SHP77 (cell line): ENCODE measurements around the gene POLR1G.
A peak's percentile ranks its signal among the peaks of the same experiment; 100 is the strongest.
"Not testable (repeated sequence)": the region's sequence is repeated elsewhere in the genome, so short reads cannot be mapped to it uniquely, and the experiment has no call there.

ENCODE experiments used
- DNase-seq, 2 experiments: peaks; one replicate each; lab custom pipeline; 2025; lab: John Stamatoyannopoulos, UW

The POLR1G gene

DNA sequence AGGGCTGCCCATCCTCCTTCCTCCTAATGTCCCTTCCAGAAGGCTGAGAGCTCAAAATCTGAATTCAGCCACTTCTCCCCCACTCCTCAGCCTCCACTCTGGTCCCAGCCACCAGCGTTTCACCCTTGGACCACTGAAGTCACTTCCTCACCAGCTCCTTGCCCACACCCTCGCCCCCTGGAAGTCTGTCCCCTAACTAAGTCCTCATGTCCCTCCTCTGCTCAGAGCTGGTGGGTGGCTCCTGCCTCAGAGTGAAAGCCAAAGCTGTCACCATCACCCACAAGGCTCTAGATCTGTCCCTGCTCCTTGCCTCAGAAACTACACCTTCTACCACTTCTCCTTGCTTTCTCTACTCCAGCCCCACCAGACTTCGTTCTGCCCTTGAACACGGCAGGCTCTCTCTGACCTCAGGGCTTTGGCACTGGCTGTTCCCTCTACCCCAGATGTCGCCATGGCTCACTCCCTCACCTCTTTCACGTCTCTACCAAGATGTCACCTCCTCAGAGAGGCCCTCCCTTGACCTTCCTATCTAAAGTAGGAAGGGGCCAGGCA, 15.6 kb downstream of the POLR1G start:
- DNase-seq, result no peak

DNA sequence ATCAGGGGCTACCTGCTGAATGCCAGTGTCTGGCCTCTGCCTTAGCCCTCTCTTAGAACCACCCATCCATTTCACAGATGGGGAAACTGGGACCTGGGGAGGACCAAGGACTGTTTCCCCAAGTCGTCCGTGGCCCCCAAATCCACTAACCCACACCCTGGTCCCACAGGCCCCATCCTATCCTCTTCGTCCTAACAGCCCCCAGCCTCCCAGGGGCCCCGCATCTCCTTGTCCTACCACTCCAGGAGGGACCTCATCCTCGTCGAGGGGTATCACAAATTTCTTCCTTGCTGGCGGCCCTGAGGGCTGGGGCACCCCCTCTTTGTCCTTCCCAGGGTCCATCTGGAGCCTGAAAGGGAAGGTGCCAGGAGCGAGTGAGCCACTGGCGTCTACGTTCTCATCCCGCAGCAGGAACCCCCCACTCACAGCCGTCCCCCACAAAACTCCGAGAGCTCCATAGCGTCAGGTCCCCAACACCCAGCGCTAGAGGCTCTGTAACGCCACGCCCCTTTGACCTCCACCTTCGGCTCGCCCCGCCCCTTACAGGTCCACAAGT, 16.7 kb downstream of the POLR1G start:
- no peak for DNase-seq

DNA sequence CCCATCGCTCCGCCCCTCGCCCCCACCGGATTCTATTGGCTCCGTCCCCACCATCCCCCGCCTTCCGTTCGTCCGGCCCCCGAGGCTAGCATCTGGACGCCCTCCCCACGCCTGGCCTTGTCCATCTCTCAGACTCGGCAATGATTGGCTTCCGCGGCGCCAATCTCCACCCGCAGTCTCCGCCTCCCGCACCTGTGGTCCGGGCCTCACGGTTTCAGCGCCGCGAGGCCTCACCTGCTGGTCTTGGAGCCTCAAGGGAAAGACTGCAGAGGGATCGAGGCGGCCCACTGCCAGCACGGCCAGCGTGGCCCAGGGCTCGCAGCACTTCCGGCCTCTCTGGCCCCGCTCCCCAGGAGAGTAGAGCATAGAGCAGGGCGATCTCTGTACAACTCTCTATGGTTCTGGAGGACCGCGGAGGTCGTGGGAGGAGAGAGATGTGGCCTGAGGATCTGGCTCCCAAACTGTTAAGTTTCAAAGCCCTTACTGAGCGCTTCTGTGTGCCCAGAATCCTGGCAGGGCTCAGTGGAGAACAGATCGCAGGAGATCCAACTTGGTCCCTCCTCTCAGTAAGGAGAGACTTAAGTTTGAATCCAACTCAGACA, 17.2 kb downstream of the POLR1G start, which contains the start of gene ERCC1:
TSS of gene ERCC1 (minus strand) at position 329 of the 602 bp plus-strand sequence. CDS start 543 bp downstream, outside the sequence.
- peak; percentile 96 to 98 for DNase-seq

DNA sequence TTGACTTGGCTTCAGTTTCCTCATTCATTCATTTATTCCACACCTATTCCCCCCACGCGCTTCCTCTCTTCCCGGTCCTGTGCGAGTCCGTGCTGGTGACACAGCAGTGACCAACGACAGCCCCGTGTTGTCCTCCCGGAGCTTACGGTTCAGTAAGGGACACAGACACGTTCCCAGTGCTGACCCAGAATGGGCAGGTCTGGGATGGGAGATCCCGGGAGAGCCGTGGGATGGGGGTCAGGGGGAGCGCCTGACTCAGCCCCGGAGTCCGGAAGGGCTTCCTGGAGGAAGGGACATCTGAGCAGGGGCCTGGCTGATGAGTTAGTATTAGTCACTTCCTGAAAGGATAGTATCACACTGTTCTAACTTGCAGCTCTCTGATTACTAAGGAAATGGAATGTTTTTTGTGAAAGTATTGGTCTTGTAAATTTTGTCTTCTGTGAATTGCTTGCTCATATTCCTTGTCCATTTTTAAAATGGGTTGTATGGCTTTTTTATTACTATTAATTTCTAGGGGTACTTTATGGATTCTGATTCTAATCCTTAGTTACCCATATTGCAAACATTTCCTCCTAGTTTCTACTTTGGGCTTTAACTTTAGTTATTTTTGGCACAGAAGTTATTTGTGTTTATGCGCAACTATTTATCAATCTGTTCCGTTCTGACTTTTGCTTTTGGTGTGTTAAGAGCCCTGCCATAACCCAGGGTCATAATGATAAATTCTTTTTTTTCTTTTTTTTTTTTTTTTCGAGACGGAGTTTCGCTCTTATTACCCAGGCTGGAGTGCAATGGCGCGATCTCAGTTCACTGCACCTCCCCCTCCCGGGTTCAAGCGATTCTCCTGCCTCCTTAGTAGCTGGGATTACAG, 18.0 kb downstream of the POLR1G start:
- peak; percentile 56 for DNase-seq

DNA sequence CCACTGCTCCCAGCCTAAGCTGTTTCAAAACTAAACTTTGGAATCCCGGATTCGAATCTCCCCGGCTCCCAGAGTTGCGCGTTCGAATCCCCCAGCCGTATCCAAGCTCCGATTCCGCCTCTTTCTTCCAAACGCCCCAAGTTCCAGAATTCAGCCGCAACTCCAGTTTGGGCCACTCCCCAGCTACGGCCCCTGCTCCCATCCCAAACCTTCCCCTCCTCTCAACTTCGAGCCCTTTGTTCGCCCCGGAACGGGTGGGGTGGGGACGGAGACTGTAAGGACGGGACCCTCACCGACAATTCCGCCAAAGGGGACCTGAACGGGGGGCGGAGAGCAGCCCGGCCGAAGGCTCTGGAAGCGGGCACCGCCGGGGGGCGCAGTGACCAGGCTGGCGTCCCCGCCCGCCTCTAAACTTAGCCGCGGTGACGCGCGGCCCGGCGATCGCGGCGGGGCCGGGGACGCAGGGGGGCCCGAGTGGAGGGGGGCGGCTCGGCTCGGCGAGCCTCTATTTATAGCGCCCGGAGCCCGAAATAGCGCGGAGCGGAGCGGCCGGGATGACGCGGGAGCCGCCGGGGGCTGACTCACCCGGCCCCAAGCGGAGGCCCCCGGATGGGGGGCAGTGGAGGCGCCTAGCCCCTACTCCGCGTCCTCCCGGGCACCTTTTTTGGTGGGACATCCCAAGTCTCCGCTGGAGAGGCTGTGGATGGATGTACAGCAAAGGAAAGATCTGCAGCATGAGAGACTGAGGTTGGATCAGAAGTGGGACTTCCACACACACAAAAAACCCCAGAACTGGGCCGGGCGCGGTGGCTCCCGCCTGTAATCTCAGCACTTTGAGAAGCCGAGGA, 22.2 kb downstream of the POLR1G start:
- no peak for DNase-seq

DNA sequence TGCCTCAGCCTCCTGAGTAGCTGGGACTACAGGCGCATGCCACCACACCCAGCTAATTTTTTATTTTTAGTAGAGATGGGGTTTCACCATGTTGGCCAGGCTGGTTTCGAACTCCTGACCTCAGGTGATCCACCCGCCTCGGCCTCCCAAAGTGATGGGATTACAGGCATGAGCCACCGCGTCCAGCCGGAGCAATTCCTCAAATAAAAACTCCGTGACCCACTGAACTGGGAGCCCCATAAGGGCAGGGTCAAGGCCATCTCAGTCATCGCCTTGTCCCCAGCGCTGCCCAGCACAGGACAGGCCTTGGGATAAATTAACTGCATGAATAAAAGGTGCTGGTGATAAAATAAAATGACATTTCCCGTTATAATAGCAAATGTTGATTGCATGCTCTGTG, 23.5 kb downstream of the POLR1G start:
- DNase-seq, result not testable (repeated sequence)

DNA sequence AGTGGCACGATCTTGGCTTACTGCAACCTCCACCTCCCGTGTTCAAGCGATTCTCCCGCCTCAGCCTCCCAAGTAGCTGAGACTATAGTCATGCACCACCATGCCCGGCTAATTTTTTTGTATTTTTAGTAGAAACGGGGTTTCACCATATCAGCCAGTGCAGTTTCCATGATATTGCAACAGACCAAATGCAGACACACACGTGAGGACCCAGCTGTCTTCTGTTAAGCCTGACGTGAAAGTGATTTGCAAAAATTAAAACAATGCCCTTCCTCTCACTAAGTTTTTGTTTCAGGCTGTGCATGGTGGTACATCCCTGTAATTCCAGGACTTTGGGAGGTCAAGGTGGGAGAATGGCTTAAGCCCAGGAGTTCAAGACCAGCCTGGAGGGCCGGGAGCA, 24.6 kb downstream of the POLR1G start:
- DNase-seq, result not testable (repeated sequence)

DNA sequence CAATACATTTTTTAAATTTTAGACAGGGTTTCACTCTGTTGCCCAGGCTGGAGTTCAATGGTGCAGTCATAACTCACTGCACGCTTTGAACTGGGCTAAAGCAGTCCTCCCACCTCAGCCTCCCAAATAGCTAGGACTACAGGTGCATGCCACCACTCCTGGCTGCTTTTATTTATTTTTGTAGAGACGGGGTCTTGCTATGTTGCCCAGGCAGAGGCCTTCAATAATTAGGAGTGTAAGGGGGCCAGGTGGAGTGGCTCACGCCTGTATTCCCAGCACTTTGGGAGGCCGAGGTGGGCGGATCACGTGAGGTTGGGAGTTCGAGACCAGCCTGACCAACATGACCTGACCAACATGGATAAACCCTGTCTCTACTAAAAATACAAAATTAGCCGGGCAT, 26.1 kb downstream of the POLR1G start:
- not testable (repeated sequence) for DNase-seq

DNA sequence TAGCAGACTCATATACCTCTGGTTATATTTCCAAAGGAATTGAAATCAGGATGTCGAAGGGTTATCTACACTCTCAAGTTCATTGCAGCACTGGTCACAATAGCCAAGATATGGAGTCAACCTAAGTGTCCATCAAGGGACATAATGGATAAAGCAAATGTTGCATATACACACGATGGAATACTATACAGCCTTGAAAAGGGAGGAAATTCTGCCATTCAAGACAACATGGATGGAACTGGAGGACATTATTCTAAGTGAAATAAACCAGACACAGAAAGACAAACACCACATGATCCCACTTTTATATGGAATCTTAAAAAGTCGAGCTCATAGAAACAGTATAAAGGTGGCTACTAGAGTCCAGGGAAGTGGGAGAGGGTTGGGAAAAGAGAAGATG, 30.9 kb downstream of the POLR1G start:
- no peak for DNase-seq

DNA sequence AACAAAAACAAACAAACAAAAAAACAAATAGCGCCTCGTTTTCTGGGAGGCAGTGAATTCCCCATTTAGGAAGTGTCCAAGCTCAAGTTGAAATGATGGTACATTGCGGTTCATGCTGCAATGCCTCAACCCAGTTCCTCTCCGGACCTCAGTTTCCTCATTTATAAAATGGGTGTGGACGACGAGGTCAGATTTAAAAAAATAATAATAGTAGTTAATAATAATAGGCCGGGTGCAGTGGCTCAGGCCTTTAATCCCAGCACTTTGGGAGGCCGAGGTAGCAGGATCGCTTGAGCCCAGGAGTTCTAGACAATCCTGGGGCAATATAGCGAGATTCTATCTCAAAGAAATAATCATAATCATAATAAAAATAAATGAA, 32.7 kb downstream of the POLR1G start:
- DNase-seq, result no peak

DNA sequence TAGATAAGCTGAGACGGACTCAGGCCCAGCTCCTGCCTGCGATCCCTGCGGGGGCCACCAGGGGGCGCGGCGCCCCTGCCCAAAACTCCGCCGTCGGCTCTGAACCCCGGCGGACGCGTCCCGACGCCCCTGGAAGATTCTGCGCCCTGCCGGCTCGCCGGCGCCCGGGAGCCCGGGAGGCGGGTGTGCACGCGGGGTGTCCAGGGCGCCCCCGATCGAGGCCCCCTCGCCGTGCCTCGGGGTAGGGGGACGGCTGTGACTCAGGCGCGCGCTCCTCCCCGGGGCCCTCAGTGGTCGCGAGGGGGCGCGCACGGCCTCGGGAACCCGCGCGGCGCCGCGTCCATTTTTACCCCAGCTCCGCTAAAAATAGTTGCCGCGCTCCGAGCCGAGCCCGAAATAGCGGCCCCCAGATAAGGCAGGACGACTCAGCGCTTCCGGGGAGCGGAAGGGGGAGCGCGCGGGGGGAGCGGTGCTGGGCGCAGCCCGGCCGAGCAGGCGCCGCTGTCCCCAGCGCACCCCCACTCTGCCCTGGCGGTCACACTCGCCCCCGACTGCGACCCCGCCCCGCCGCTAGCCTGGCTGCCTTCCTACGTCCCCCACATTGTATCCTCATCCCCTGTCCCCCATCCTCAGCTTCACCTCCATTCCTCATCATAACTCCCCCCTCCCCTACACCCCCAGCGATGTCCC, 33.3 kb downstream of the POLR1G start:
- DNase-seq, result peak; percentile 58 to 60

DNA sequence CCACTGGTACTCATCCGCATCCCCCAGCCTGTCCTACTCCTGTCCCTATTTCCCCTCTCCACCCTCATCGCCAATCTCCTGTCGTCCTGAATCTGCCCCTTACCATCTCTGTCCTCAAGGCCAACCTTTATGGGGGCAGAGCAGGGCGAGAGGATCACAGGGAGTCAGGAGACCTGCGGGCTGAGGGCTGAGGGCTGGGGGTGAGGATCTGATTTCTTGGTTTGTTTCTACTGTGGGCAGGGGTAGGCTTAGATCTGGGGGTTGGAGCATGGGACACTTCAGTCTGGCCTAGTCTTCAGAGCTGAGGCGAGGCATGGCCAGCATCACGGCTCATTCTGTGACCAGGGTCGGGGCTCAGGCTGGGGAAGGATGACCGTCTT, 33.8 kb downstream of the POLR1G start:
- DNase-seq, result no peak

DNA sequence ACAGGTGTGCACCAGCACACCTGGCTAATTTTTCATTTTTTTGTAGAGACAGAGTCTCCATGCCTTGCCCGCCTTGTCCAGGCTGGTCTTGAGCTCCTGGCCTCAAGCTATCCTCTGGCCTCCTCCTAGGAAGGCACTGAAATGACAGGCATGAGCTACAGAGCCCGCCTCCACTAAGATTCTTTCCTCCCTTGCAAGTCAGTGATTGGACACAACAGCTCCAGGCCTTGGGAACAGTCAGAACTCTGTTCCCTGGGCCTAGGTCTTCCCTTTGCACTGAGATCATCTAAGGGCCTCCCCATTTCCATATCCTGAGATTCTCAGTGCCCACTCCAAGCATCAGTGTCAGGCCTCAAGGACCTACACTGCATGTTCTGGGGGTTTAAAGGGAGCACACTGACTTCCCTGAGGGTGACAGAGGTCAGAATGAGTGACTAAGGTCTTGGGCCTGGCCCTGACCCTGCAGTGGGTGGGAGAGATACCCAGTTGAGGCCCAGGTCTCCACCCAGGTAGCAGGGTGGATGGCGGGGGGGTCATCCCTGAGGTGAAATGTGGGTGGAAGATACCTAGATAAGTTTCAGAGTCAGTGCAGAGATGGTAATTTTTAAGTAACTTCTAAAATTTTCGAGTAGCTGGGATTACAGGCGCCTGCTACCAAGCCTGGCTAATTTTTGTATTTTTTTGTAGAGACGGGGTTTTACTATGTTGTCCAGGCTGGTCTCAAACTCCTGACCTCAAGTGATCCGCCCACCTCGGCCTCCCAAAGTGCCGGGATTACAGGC, 34.6 kb downstream of the POLR1G start:
- DNase-seq, result no peak

DNA sequence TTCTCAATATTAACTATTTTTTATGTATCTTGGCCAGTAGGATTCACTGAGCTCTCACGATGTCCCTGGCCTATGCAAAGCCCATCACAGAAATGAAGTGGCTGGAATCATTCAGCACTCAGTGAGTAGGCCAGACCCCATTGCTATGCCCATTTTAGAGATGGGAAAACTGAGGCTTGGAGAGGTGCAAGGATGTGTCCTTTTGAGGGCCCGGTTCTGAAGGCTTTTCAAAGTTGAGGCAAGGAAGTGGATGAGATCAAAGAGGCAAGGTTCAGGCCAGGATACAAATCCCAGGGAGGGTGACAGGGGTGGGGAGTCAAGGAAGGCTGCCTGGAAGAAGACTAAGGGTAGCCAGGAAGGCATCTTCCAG, 35.9 kb downstream of the POLR1G start:
- DNase-seq, result no peak

DNA sequence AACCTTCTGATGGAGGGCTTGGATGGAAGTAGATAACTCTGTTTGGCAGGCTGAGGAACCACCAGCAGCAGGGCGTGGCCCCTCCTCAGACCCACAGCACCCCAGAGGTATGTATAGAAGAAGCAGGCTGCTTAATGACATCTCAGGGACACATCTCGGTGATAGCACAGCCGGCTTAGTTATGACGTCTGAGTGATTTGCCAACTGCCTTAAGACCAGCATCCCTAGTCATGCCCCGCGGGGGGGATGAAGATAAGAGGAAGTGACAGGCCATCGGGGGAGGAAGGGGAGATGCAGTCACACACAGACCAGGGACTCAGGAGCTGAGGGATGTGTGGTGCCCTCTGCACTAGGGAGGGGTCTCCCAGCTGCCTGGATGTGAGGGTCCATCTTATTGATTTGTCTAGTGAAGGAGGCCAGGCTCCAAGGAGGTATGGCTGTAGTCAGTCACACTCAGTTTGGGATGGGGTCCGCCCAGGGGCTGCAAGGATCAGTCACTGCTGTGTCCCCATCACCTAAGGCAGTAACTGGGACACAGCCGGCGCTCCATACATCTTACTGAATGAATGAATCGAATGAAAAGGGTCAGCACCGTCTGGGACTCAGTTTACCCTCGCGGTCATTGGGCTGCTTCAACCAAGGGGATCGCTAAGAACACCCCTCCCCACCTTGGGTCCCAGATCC, 36.5 kb downstream of the POLR1G start:
- DNase-seq, result no peak

DNA sequence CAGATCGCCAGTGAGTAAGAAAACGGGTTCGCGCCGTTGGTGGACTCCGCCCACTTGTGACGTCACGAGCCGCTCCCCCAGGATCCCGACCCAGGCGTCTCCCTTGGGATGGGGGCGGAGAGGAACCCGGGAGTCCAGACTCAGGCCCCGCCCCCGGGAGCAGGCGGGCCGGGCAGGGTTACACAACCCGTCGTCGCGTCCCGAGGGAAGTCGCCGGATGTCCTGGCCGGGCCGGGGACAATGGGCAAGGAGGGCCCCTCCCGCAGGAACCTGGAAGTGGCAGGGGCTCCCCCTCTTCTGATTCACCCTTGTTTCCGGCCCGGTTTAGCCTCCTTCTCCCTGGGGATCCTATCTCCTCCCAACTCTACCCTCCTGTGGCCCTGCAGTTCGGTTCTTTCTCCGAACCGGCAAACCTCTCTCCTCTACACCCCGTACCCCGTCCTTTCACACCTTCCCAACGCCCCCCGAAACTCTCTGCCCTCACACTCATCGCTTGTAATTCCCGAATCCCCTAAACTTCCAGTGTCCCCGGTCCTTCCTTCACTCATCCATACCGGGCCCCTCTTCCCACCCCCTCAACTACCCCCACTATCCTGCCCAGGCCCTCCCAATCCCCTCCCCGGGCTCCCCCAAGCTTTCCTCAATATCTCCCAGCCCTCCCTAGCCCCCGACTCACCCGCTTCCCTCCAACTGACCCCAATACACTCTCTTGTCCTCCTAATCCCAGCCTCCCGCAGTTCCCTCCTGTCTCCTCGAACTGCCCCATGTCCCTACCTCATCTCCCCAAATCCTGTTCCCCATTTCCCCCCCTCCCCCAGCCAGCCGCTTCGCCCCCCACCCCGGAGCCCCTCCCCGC, 37.2 kb downstream of the POLR1G start:
- DNase-seq, result peak; percentile 59 to 75

DNA sequence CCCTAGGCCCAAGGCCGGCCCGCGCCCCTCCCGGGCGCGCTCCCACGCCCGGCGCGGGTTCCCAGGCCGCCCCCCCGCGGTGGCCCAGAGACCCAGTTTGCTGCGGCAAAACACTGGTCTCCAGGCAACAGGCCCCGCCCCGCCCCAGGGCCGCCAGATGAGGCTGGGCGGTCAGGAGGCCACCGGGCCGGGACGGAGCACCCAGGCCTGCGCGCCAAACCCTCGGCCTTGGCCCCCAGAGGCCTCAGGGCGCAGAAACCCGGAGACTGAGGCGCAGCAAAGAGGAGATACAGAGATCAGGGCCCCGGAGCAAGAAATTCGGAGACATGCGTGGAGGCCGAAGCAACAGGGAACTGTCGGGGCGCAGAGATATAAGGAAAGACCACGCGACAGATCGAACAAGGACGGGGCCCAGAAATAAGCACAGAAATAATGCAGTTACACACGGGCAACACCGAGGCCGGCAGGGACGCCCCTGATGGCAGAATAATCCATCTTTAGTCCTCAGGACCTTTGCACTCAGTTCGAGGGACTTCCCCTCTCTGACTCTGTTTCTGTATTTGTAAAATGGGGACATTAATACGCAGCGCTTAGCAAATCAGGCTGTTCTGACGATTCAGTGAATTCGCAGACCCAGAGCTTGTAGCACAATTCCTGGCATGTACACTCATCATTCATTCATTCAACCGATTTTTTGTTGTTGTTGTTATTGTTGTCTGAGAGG, 38.0 kb downstream of the POLR1G start:
- DNase-seq, result peak; percentile 72 to 75

DNA sequence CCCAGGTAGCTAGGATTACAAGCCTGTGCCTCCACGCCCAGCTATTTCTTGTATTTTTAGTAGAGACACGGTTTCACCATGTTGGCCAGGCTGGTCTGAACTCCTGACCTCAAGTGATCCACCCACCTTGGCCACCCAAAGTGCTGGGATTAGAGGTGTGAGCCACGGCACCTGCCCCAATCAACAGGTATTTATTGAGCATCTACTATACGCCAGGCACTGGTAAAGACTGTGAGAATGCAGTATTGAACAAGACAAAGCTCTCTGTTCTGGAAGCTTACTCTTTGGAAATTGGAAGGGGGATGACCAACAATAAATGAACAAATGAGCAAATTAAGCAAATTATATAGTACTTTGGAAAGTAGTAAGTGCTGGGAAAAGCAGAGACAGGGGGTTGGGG, 38.7 kb downstream of the POLR1G start:
- DNase-seq, result no peak
